Liver (tissue), 9 donors: Measurements from ENCODE around the gene HOXD8. TPM values are rescaled to one million over a fixed set of nuclear protein-coding genes. Genes with fewer than 3 reads are reported as not detected.

Experiments used
- DNase-seq: peaks from one replicate; pipeline ENCODE4 v3.0.0-alpha.2; 2017; ENCODE audit warnings: low spot score
- H3K27ac ChIP-seq, 2 donors: one replicate each; pipeline ENCODE4 v1.7.0; 2013; ENCODE audit warnings: inconsistent platforms in 2 of 2, low read length in 2 of 2, control low read depth in 1 of 2, low read depth in 1 of 2, mild to moderate bottlenecking in 1 of 2
- H3K27me3 ChIP-seq, 4 donors: one replicate each; pipeline versions ENCODE4 v1.6.1 to v1.7.0; 2013; ENCODE audit warnings: low read length in 3 of 4, inconsistent platforms in 1 of 4, mild to moderate bottlenecking in 1 of 4, moderate library complexity in 1 of 4; ENCODE audit not compliant: control insufficient read depth in 4 of 4, insufficient read depth in 4 of 4
- H3K36me3 ChIP-seq, 4 donors: one replicate each; pipeline versions ENCODE4 v1.6.1 to v1.7.0; 2013; ENCODE audit warnings: low read length in 3 of 4, mild to moderate bottlenecking in 3 of 4, low read depth in 1 of 4, moderate library complexity in 1 of 4; ENCODE audit not compliant: control insufficient read depth in 4 of 4, insufficient read depth in 3 of 4
- H3K4me1 ChIP-seq, 4 donors: one replicate each; pipeline versions ENCODE4 v1.6.1 to v1.7.0; 2013; ENCODE audit warnings: low read length in 3 of 4, mild to moderate bottlenecking in 3 of 4, moderate library complexity in 1 of 4; ENCODE audit not compliant: control insufficient read depth in 4 of 4, insufficient read depth in 4 of 4
- H3K4me3 ChIP-seq, 3 donors: one replicate each; pipeline versions ENCODE4 v1.6.1 to v1.7.0; 2013; ENCODE audit warnings: low read length in 3 of 3, control low read depth in 1 of 3, low read depth in 1 of 3, mild to moderate bottlenecking in 1 of 3
- H3K9ac ChIP-seq, 2 donors: one replicate each; pipeline ENCODE4 v1.7.0; 2013; ENCODE audit warnings: low read length in 2 of 2, mild to moderate bottlenecking in 2 of 2, moderate library complexity in 2 of 2, control low read depth in 1 of 2, low read depth in 1 of 2
- H3K9me3 ChIP-seq, 4 donors: one replicate each; pipeline versions ENCODE4 v1.6.1 to v1.7.0; 2013; ENCODE audit warnings: low read length in 3 of 4; ENCODE audit not compliant: control insufficient read depth in 4 of 4
- ATF3 ChIP-seq: IDR thresholded peaks from 2 replicates; pipeline ENCODE4 v1.6.1; 2016; ENCODE audit warnings: antibody characterized with exemption
- CTCF ChIP-seq: fragments of 150-350 bp; IDR thresholded peaks from 2 replicates; pipeline ENCODE4 v1.5.1; 2017; ENCODE audit warnings: improper control_type of control experiment, low read depth, low read length; ENCODE audit not compliant: missing input control
- EGR1 ChIP-seq, 2 donors: IDR thresholded peaks; 2 replicates each; pipeline ENCODE4 v1.6.1; 2016 to 2018; ENCODE audit warnings: antibody characterized with exemption in 2 of 2, low read depth in 2 of 2
- FOXA2 ChIP-seq: IDR thresholded peaks from 2 replicates; pipeline ENCODE4 v1.6.1; 2016; ENCODE audit warnings: antibody characterized with exemption
- GABPA ChIP-seq, 2 donors: IDR thresholded peaks in 1 of 2; conservative IDR thresholded peaks in 1 of 2; 2 replicates each; pipeline ENCODE4 v1.6.1; 2016; ENCODE audit warnings: antibody characterized with exemption in 2 of 2, mild to moderate bottlenecking in 1 of 2, moderate library complexity in 1 of 2
- HNF4A ChIP-seq, 2 donors: conservative IDR thresholded peaks; 2 replicates each; pipeline ENCODE4 v1.6.1; 2016; ENCODE audit warnings: antibody characterized with exemption in 2 of 2, mild to moderate bottlenecking in 2 of 2
- HNF4G ChIP-seq: IDR thresholded peaks from 2 replicates; pipeline ENCODE4 v1.6.1; 2016; ENCODE audit warnings: antibody characterized with exemption
- JUND ChIP-seq, 2 donors: IDR thresholded peaks; 2 replicates each; pipeline ENCODE4 v1.6.1; 2016; ENCODE audit warnings: antibody characterized with exemption in 2 of 2
- MAX ChIP-seq: IDR thresholded peaks from 2 replicates; pipeline ENCODE4 v1.6.1; 2016; ENCODE audit warnings: antibody characterized with exemption
- RAD21 ChIP-seq, 2 donors: IDR thresholded peaks; 2 replicates each; pipeline ENCODE4 v1.6.1; 2016; ENCODE audit warnings: antibody characterized with exemption in 2 of 2, mild to moderate bottlenecking in 2 of 2
- REST ChIP-seq: IDR thresholded peaks from 2 replicates; pipeline ENCODE4 v1.6.1; 2016; ENCODE audit warnings: antibody characterized with exemption, mild to moderate bottlenecking
- RXRA ChIP-seq, 2 donors: IDR thresholded peaks; 2 replicates each; pipeline ENCODE4 v1.6.1; 2017 to 2018; ENCODE audit warnings: antibody characterized with exemption in 2 of 2, mild to moderate bottlenecking in 1 of 2
- SP1 ChIP-seq: IDR thresholded peaks from 2 replicates; pipeline ENCODE4 v1.6.1; 2018; ENCODE audit warnings: antibody characterized with exemption, mild to moderate bottlenecking
- TAF1 ChIP-seq: conservative IDR thresholded peaks from 2 replicates; pipeline ENCODE4 v1.6.1; 2016; ENCODE audit warnings: antibody characterized with exemption, mild to moderate bottlenecking
- YY1 ChIP-seq: IDR thresholded peaks from 2 replicates; pipeline ENCODE4 v1.6.1; 2016; ENCODE audit warnings: antibody characterized with exemption, mild to moderate bottlenecking
- WGBS: extraction: QIAGEN DNeasy Blood & Tissue Kit; methylation state at CpG from one replicate; pipeline ENCODE4 v1.1.7; 2013; 5-methylcytosine and 5-hydroxymethylcytosine counted together
- polyA plus RNA-seq, 2 donors: library from polyadenylated mRNA; stranded (reverse) in 1 of 2; unstranded in 1 of 2; fragments of 200-250 nt in 1 of 2; fragments of >200 nt in 1 of 2; fragmentation: Nextera tagmentation in 1 of 2; extraction: Ambion mirVana in 1 of 2; gene quantifications; one replicate each; pipeline versions ENCODE4 v1.2.1 to v1.2.3, GENCODE V29; 2013 to 2015
- total RNA-seq, 2 donors: library from RNA; depleted of rRNA; stranded (reverse); fragments of >200 nt; gene quantifications; one replicate each; pipeline ENCODE4 v1.2.3, GENCODE V29; 2014
- donor health status: healthy.
- donor health status: healthy.
- donor health status: healthy.
- donor health status: healthy.
- donor health status: healthy.

The HOXD8 gene
- total and polyA plus RNA-seq, 4 donors: 0.06 to 0.19 (median 0.08) TPM; not detected in 1

- Histone ChIP-seq H3K36me3 (no peaks in the 10 kb centered on the region), H3K9me3 (peaks cover 0 to 5% (median under 1%) of the 10 kb centered on the region in 4 donors), H3K27ac (no peak overlapping the region), H3K27me3 (peaks cover 9 to 48% (median 44%) of the 10 kb centered on the region in 4 donors), H3K9ac (no peak overlapping the region), H3K4me1 (peaks cover 0 to 3% (median 0%) of the 10 kb centered on the region in 4 donors), H3K4me3 (no peak overlapping the region)
- TF ChIP-seq RXRA (IDR thresholded peaks at IDR 0.05) (no peak), MAX (no peak), YY1 (no peak), HNF4G (no peak), REST (no peak)
- 14% methylated on average over 16 of the region's 16 CpGs for WGBS
- DNase-seq: no peak
Observed at GRCh38 chr2:176114930-176115625, 14.4 kb upstream of the HOXD8 start.

GRCh38 chr2:176115883-176116813, 13.4 kb upstream of the HOXD8 start, which contains the start of gene HOXD10:
TSS of gene HOXD10 (plus strand) at chr2:176116778. CDS start at chr2:176116834, 56 bp downstream.
- WGBS: 5% methylated on average over 66 of the region's 66 CpGs
- TF ChIP-seq CTCF: no peak
- TF ChIP-seq FOXA2: no peak
- TF ChIP-seq JUND (IDR thresholded peaks at IDR 0.05): no peak
- no peak for TF ChIP-seq ATF3
- no peak for TF ChIP-seq TAF1
- no peak for TF ChIP-seq EGR1 (IDR thresholded peaks at IDR 0.05; ENCODE audit: low read depth in 2 of 2)
- no peak for TF ChIP-seq SP1
- TF ChIP-seq GABPA (IDR thresholded peaks at IDR 0.05 in 1 of 2, conservative IDR thresholded peaks at IDR 0.05 in 1 of 2): no peak
- no peak for TF ChIP-seq RAD21 (IDR thresholded peaks at IDR 0.05)
- TF ChIP-seq HNF4A (conservative IDR thresholded peaks at IDR 0.05): no peak
- no peak for TF ChIP-seq REST
- no peak for TF ChIP-seq HNF4G
- Histone ChIP-seq H3K4me1 (peaks cover 0 to 3% (median 0%) of the 10 kb centered on the region in 4 donors), H3K9me3 (peaks cover 0 to 5% (median under 1%) of the 10 kb centered on the region in 4 donors), H3K27me3 (peaks cover 16 to 49% (median 45%) of the 10 kb centered on the region in 4 donors), H3K27ac (no peak within 1 kb of the TSS), H3K4me3 (no peak within 1 kb of the TSS), H3K9ac (no peak within 1 kb of the TSS), H3K36me3 (no peaks in the 10 kb centered on the region)
- no peak for DNase-seq
